Measurements from ENCODE around the gene ALOX5. TPM values are rescaled to one million over a fixed set of nuclear protein-coding genes. Genes with fewer than 3 reads are reported as not detected.
"Not testable (repeated sequence)": the region's sequence is repeated elsewhere in the genome, so short reads cannot be mapped to it uniquely, and the experiment has no call there.

The ALOX5 gene
- total RNA-seq, 1 donor from 2014 or later, result 22.8 TPM

DNA sequence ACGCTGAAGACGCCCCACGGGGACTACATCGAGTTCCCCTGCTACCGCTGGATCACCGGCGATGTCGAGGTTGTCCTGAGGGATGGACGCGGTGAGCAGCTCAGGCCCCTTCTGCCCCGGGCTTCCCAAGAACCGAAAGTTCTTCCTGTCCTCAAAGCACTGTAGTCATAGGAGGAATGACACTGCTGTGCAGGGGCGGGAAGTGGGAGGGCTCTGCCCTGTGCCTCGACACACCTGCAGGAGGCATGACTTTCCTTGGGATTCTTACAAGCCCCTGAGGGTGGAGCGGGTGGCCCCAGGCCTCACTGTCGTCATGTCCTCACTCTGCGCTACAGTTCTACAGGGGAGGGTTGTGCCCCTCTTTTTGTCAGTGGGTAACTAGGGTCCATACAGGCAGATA, 8.6 kb downstream of the ALOX5 start:
- intact Hi-C loops (cut with DNase I), result no loop called here
- Histone ChIP-seq H3K9me3 (no peaks in the 10 kb centered on the region), H3K4me3 (no peak overlapping the region), H3K27me3 (no peaks in the 10 kb centered on the region), H3K4me1 (no peaks in the 10 kb centered on the region), H3K27ac (no peak overlapping the region), H3K36me3 (no peaks in the 10 kb centered on the region)
- no peak for DNase-seq (ENCODE audit: extremely low spot score in 2 of 2)
- TF ChIP-seq POLR2AphosphoS5 (IDR thresholded peaks at IDR 0.05; ENCODE audit: insufficient read depth in 1 of 2, low read depth in 1 of 2) (no peak), POLR2A (IDR thresholded peaks at IDR 0.05) (no peak)
- TF ChIP-seq, protein P1, sequence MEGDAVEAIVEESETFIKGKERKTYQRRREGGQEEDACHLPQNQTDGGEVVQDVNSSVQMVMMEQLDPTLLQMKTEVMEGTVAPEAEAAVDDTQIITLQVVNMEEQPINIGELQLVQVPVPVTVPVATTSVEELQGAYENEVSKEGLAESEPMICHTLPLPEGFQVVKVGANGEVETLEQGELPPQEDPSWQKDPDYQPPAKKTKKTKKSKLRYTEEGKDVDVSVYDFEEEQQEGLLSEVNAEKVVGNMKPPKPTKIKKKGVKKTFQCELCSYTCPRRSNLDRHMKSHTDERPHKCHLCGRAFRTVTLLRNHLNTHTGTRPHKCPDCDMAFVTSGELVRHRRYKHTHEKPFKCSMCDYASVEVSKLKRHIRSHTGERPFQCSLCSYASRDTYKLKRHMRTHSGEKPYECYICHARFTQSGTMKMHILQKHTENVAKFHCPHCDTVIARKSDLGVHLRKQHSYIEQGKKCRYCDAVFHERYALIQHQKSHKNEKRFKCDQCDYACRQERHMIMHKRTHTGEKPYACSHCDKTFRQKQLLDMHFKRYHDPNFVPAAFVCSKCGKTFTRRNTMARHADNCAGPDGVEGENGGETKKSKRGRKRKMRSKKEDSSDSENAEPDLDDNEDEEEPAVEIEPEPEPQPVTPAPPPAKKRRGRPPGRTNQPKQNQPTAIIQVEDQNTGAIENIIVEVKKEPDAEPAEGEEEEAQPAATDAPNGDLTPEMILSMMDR (IDR thresholded peaks at IDR 0.05), result no peak

DNA sequence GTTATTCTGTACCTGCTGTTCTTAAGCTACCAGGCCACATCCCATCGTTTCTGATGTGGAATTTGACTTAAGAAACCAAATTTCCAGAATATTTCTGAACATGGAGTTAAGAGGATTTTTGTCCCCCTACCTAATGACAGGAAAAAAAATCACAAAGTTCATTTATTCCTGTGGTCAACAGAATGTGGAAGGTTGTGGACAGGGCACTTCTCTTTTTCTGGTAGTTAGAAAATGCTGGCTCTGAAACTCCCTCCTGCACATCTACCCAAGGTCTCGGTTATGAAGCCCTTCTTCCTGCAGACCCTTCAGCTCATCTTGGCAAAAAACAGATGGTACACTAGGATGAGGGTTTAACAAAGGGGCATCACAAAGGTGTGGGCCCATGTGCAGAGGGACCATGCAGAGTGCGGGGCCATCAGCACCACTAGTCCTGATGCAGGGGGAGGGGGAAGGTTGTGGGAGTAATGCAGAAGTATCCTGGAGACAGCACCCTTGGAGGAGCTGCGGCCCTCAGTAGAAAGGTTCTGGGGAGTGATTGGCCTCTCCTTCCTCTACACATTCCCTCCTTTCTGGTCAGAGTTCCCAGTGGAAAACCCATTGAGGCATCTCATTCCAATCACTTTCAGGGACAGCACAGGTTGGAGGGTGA, 9.8 kb downstream of the ALOX5 start:
- Histone ChIP-seq H3K27ac (no peak overlapping the region), H3K4me3 (no peak overlapping the region), H3K9me3 (no peaks in the 10 kb centered on the region), H3K27me3 (no peaks in the 10 kb centered on the region), H3K4me1 (no peaks in the 10 kb centered on the region), H3K36me3 (no peaks in the 10 kb centered on the region)
- DNase-seq (ENCODE audit: extremely low spot score in 2 of 2), result no peak
- no peak for TF ChIP-seq POLR2AphosphoS5 (IDR thresholded peaks at IDR 0.05; ENCODE audit: insufficient read depth in 1 of 2, low read depth in 1 of 2)
- TF ChIP-seq, protein P1 (IDR thresholded peaks at IDR 0.05), result no peak
- TF ChIP-seq POLR2A (IDR thresholded peaks at IDR 0.05), result no peak
- intact Hi-C loops (cut with DNase I), result no loop called here

DNA sequence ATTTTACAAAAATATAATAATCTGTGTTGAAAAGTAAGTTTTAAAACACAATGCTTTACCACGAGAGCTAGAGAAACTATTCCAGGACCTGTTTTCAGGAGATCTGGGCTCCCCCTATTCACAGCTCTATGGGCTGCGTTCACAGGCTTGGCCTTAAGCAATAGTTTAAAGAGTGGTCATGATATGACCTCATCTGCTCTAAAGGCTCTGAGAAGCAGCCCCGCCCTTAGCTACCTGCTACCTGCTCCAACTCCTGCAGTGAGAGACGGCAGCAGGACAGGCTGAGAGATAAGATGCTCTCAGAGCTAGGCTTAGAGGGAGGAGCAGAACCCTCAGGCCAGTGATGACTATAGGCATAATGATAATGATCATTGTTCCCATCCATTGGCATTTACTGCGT, 12.6 kb downstream of the ALOX5 start:
- no peak overlapping the region for H3K27ac ChIP-seq
- H3K4me3 ChIP-seq, result no peak overlapping the region
- no peak for DNase-seq (ENCODE audit: extremely low spot score in 2 of 2)
- H3K36me3 ChIP-seq, result no peaks in the 10 kb centered on the region
- H3K9me3 ChIP-seq, result no peaks in the 10 kb centered on the region
- TF ChIP-seq POLR2AphosphoS5 (IDR thresholded peaks at IDR 0.05; ENCODE audit: insufficient read depth in 1 of 2, low read depth in 1 of 2) (no peak), POLR2A (IDR thresholded peaks at IDR 0.05) (no peak)
- TF ChIP-seq, protein P1 (IDR thresholded peaks at IDR 0.05), result no peak
- intact Hi-C loops (cut with DNase I), result no loop called here
- no peaks in the 10 kb centered on the region for H3K27me3 ChIP-seq
- H3K4me1 ChIP-seq, result no peaks in the 10 kb centered on the region

DNA sequence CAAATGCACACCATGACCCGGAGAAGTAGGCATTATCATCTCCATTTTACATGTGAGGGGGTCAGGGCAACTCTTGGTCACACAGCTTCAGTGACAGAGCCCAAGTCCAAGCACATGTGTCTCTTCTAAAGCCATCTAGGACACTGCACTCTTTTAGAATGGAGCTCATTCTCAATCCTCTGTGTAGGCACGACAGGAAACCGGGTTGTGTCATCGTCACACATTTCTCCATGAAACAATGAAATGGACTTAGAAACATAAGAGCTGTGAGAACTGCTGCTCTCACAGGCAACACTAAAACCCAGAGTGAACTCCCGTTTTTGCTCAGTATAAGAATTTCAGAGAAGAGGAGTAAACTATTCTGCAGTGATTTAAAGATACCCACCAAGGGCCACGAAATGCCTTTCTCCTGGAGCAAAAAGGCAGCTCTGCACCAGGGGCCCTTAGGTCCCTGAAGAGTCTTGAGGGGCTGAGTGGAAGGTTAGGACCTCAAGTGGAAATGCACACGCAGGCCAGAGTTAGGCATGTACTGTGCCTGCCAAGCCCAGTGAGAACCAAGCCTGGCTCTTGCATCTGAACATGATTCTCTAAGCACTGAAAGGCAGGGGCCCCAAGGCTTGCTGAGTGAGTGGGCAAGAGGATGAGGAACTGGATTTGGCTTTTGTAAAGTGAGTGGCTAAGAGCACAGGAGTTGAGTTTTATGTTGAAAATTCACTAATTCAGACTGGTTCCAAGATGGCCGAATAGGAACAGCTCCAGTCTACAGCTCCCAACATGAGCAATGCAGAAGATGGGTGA, 13.3 kb downstream of the ALOX5 start:
- intact Hi-C loops (cut with DNase I), result no loop called here
- no peaks in the 10 kb centered on the region for H3K9me3 ChIP-seq
- no peaks in the 10 kb centered on the region for H3K36me3 ChIP-seq
- H3K4me1 ChIP-seq, result no peaks in the 10 kb centered on the region
- TF ChIP-seq, protein P1 (IDR thresholded peaks at IDR 0.05), result no peak
- TF ChIP-seq POLR2AphosphoS5 (IDR thresholded peaks at IDR 0.05; ENCODE audit: insufficient read depth in 1 of 2, low read depth in 1 of 2), result no peak
- TF ChIP-seq POLR2A (IDR thresholded peaks at IDR 0.05), result no peak
- H3K4me3 ChIP-seq, result no peak overlapping the region
- H3K27ac ChIP-seq, result no peak overlapping the region
- no peak for DNase-seq (ENCODE audit: extremely low spot score in 2 of 2)
- no peaks in the 10 kb centered on the region for H3K27me3 ChIP-seq

DNA sequence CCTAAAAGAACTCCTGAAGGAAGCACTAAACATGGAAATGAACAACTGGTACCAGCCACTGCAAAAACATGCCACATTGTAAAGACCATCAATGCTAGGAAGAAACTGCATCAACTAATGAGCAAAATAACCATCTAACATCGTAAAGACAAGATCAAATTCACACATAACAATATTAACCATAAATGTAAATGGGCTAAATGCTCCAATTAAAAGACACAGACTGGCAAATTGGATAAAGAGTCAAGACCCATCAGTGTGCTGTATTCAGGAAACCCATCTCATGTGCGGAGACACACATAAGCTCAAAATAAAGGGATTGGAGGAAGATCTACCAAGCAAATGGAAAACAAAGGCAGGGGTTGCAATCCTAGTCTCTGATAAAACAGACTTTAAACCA, 15.7 kb downstream of the ALOX5 start:
- H3K9me3 ChIP-seq; H3K36me3 ChIP-seq; H3K27me3 ChIP-seq; intact Hi-C loops (cut with DNase I); DNase-seq (ENCODE audit: extremely low spot score in 2 of 2); H3K4me1 ChIP-seq; H3K4me3 ChIP-seq; H3K27ac ChIP-seq: not testable (repeated sequence)

DNA sequence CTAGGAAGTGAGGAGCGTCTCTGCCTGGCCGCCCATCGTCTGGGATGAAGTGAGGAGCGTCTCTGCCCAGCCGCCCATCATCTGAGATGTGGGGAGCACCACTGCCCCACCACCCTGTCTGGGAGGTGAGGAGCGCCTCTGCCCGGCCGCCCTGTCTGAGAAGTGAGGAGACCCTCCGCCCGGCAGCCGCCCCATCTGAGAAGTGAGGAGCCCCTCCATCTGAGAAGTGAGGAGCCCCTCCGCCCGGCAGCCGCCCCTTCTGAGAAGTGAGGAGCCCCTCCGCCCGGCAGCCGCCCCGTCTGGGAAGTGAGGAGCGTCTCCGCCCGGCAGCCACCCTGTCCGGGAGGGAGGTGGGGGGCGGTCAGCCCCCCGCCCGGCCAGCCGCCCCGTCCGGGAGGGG, 17.6 kb downstream of the ALOX5 start:
- DNase-seq (ENCODE audit: extremely low spot score in 2 of 2), result peak in 1 of 2 donors; percentile 16
- H3K4me3 ChIP-seq; H3K27me3 ChIP-seq; H3K9me3 ChIP-seq; H3K4me1 ChIP-seq; H3K36me3 ChIP-seq; intact Hi-C loops (cut with DNase I); H3K27ac ChIP-seq: not testable (repeated sequence)
